HepG2 (cell line): ENCODE measurements around the gene GRM8. TPM values are rescaled to one million over a fixed set of nuclear protein-coding genes. Genes with fewer than 3 reads are reported as not detected.
A peak's percentile ranks its signal among the peaks of the same experiment; 100 is the strongest.

Experiments
- ATAC-seq: fragments of 200-7000 bp; cut with Tn5 transposase; 3 replicates; pipeline ENCODE4 v1.9.1; 2020; ENCODE audit warnings: mild to moderate bottlenecking, moderate library complexity
- BruUV-seq: library from RNA; stranded (reverse); fragments of 400-500 nt; replicated peaks from 2 replicates; lab custom pipeline; 2021; lab: Mats Ljungman, UMichigan
- CTCF ChIA-PET: fragments of 300-600 bp; formaldehyde crosslinking; extraction: SDS; loops from one replicate; lab custom pipeline; 2021; ENCODE audit warnings: low total read pairs, inconsistent platforms, low intra/inter-chr PET ratio; lab: Yijun Ruan, JAX
- POLR2A ChIA-PET: fragments of 350-600 bp; sonication (Branson Sonifier 250); formaldehyde crosslinking; loops from one replicate; lab custom pipeline; 2020; ENCODE audit warnings: antibody characterized with exemption, inconsistent platforms; lab: Yijun Ruan, JAX
- DNase-seq: peaks from one replicate; pipeline ENCODE4 v3.0.0-alpha.2; 2015; ENCODE audit warnings: low spot score
- FAIRE-seq: peaks from 3 replicates; lab custom pipeline; 2011; peaks lifted over from hg19 to GRCh38; lab: Jason Lieb, UNC
- H2AFZ ChIP-seq: one replicate; pipeline ENCODE4 v1.6.1; 2011; ENCODE audit warnings: low read length, inconsistent platforms
- H3K27ac ChIP-seq: fragments of 300-600 bp; 3 replicates; pipeline ENCODE4 v1.8.0; 2011; ENCODE audit warnings: mixed run types, mild to moderate bottlenecking, mixed read lengths, low read length, inconsistent platforms; ENCODE audit not compliant: insufficient read depth; ENCODE audit errors: extremely low read length
- H3K27me3 ChIP-seq, 2 experiments: fragments of 200-600 bp in 1 of 2; 2 replicates in 1 of 2; 3 replicates in 1 of 2; pipeline versions ENCODE4 v1.6.0 to v1.8.0; 2011; ENCODE audit warnings: low read length in 2 of 2, mild to moderate bottlenecking in 2 of 2, moderate library complexity in 2 of 2, inconsistent platforms in 1 of 2; ENCODE audit not compliant: insufficient read depth in 2 of 2, control insufficient read depth in 1 of 2
- H3K36me3 ChIP-seq, 2 experiments: fragments of 200-600 bp in 1 of 2; replicated peaks in 1 of 2; 2 replicates in 1 of 2; 3 replicates in 1 of 2; pipeline versions ENCODE4 v1.5.1 to v1.8.0; 2011; ENCODE audit warnings: low read length in 2 of 2, inconsistent platforms in 1 of 2; ENCODE audit not compliant: insufficient read depth in 2 of 2, control insufficient read depth in 1 of 2
- H3K4me1 ChIP-seq: 2 replicates; pipeline ENCODE4 v1.5.1; 2012; ENCODE audit warnings: low read length, inconsistent platforms; ENCODE audit not compliant: insufficient read depth
- H3K4me2 ChIP-seq: 2 replicates; pipeline ENCODE4 v1.6.0; 2011; ENCODE audit warnings: low read depth, low read length, inconsistent platforms
- H3K4me3 ChIP-seq, 3 experiments: fragments of 200-600 bp in 1 of 3; sonication (generic), shearing (Covaris generic) in 1 of 3; replicated peaks in 1 of 3; 2 replicates each; pipeline ENCODE4 v1.5.1; 2011 to 2016; ENCODE audit warnings: low read length in 3 of 3, inconsistent platforms in 2 of 3, low read depth in 2 of 3, mild to moderate bottlenecking in 2 of 3, control low read depth in 1 of 3, mixed read lengths in 1 of 3; ENCODE audit not compliant: insufficient read depth in 1 of 3
- H3K79me2 ChIP-seq: one replicate; pipeline ENCODE4 v1.6.1; 2011; ENCODE audit warnings: low read length, inconsistent platforms; ENCODE audit not compliant: insufficient read depth
- H3K9ac ChIP-seq: 2 replicates; pipeline ENCODE4 v1.6.0; 2011; ENCODE audit warnings: mild to moderate bottlenecking, low read depth, low read length, inconsistent platforms; ENCODE audit not compliant: insufficient read depth
- H3K9me3 ChIP-seq: 2 replicates; pipeline ENCODE4 v1.5.1; 2012; ENCODE audit warnings: mild to moderate bottlenecking, low read length
- H4K20me1 ChIP-seq: 2 replicates; pipeline ENCODE4 v1.6.0; 2011; ENCODE audit warnings: inconsistent platforms, mild to moderate bottlenecking, low read length, moderate library complexity; ENCODE audit not compliant: insufficient read depth
- CSRNP2 ChIP-seq: sonication (generic); formaldehyde crosslinking; conservative IDR thresholded peaks from 2 replicates; pipeline ENCODE4 v1.8.0; 2022; ENCODE audit warnings: low read depth, missing genetic modification reagents
- IRF1 ChIP-seq: sonication (generic); formaldehyde crosslinking; IDR thresholded peaks from 2 replicates; pipeline ENCODE4 v1.4.0; 2020; ENCODE audit warnings: low read depth, mild to moderate bottlenecking, missing genetic modification reagents
- MNT ChIP-seq: fragments of 450-650 bp; IDR thresholded peaks from 2 replicates; pipeline ENCODE4 v1.6.1; 2016
- RNF219 ChIP-seq: sonication (generic); formaldehyde crosslinking; IDR thresholded peaks from 2 replicates; pipeline ENCODE4 v1.5.0; 2020; ENCODE audit warnings: mild to moderate bottlenecking, missing genetic modification reagents
- SMAD1 ChIP-seq: sonication (generic); formaldehyde crosslinking; IDR thresholded peaks from 2 replicates; pipeline ENCODE4 v1.4.0; 2020; ENCODE audit warnings: missing genetic modification reagents, low read depth, mild to moderate bottlenecking, borderline replicate concordance
- SP1 ChIP-seq, 2 experiments: fragments of 450-650 bp in 1 of 2; sonication (generic) in 1 of 2; formaldehyde crosslinking in 1 of 2; IDR thresholded peaks; 2 replicates each; pipeline versions ENCODE4 v1.4.0 to v1.6.1; 2016 to 2020; ENCODE audit warnings: missing genetic modification reagents in 1 of 2
- ZBTB34 ChIP-seq: sonication (generic); formaldehyde crosslinking; IDR thresholded peaks from 2 replicates; pipeline ENCODE4 v1.8.0; 2022; ENCODE audit warnings: mild to moderate bottlenecking, missing genetic modification reagents
- ZMYM3 ChIP-seq: sonication (generic); formaldehyde crosslinking; IDR thresholded peaks from 2 replicates; pipeline ENCODE4 v1.5.1; 2020; ENCODE audit warnings: mild to moderate bottlenecking, missing genetic modification reagents
- ZNF678 ChIP-seq: sonication (generic); formaldehyde crosslinking; IDR thresholded peaks from 2 replicates; pipeline ENCODE4 v1.4.0; 2020; ENCODE audit warnings: mild to moderate bottlenecking, missing genetic modification reagents
- ZSCAN30 ChIP-seq: sonication (generic); formaldehyde crosslinking; IDR thresholded peaks from 2 replicates; pipeline ENCODE4 v1.5.0; 2020; ENCODE audit warnings: mild to moderate bottlenecking, missing genetic modification reagents
- WGBS: methylation state at CpG from one replicate; pipeline ENCODE4 v1.1.6; 2017; ENCODE audit warnings: low lambda C conversion rate; 5-methylcytosine and 5-hydroxymethylcytosine counted together
- in situ Hi-C: cut with HindIII; loops from 2 replicates; pipeline ENCODE4 v1.10.0; 2017; ENCODE audit warnings: low pct_unique_long_range_greater_than_20kb; ENCODE audit not compliant: extremely low pct_ligation_motif_present
- intact Hi-C: fragments of 100-400 bp; cut with micrococcal nuclease; formaldehyde crosslinking; loops from one replicate; pipeline ENCODE4 v1.10.0; 2022; ENCODE audit not compliant: unreplicated experiment
- polyA plus RNA-seq, 8 experiments: library from polyadenylated mRNA; depleted of rRNA in 3 of 8; stranded (reverse) in 7 of 8; unstranded in 1 of 8; fragments of >200 nt; fragmentation: Illumina TruSeq in 4 of 8; extraction: Trizol in 4 of 8; gene quantifications; 2 replicates each; pipeline versions ENCODE4 v1.2.1 to v1.2.3, GENCODE V29; 2011 to 2016; ENCODE audit warnings: low read depth in 4 of 8, missing spikeins in 1 of 8, mixed read lengths in 1 of 8; ENCODE audit not compliant: insufficient read depth in 1 of 8
- total RNA-seq, 5 experiments: library from RNA; depleted of rRNA; stranded (reverse); fragments of >200 nt; fragmentation: Illumina TruSeq; extraction: Trizol; gene quantifications; 2 replicates each; pipeline ENCODE4 v1.2.3, GENCODE V29; 2016; ENCODE audit warnings: low read depth in 1 of 5

Gene GRM8
- total and polyA plus RNA-seq, 2 of the 13 experiments (the other 11 are each of a cell fraction or from before 2014, with no cell fraction given), result not detected

GRCh38 chr7:127264219-127264618 lies 11.5 kb upstream of the GRM8 start:
- POLR2A ChIA-PET, result no interaction called here
- Histone ChIP-seq H3K9ac (no peak overlapping the region), H3K79me2 (no peaks in the 10 kb centered on the region), H3K27me3 (no peaks in the 10 kb centered on the region), H3K36me3 (no peaks in the 10 kb centered on the region), H3K4me2 (no peak overlapping the region), H3K4me1 (no peaks in the 10 kb centered on the region), H2AFZ (no peak overlapping the region)
- CTCF ChIA-PET, result no interaction called here
- no peak for FAIRE-seq
- no peak for DNase-seq
- BruUV-seq, result no TSS peak
- ATAC-seq, result no peak
- in situ Hi-C loops (no loop called here), intact Hi-C loops (no loop called here)
- WGBS, result 2% methylated on average over 3 of the region's 3 CpGs
- TF ChIP-seq ZBTB34 (CRISPR knock-in tag) (no peak), MNT (0 out of 2 replicates have a peak, but pooled peaks have one; percentile 9)
- TF ChIP-seq, all 625 proteins: peak for 1
- Histone ChIP-seq H3K4me3 (no peak overlapping the region), H3K27ac (no peak overlapping the region), H3K9me3 (no peaks in the 10 kb centered on the region), H4K20me1 (no peaks in the 10 kb centered on the region)

GRCh38 chr7:127258111-127258510 lies 5.4 kb upstream of the GRM8 start:
- intact Hi-C loops (no loop called here), in situ Hi-C loops (loop anchor here (10.0 kb wide), 1 partner anchor 153 kb away; no protein-coding TSS in a partner anchor)
- no TSS peak for BruUV-seq
- Histone ChIP-seq H3K9ac (no peak overlapping the region), H4K20me1 (no peaks in the 10 kb centered on the region), H2AFZ (no peak overlapping the region), H3K27ac (no peak overlapping the region), H3K27me3 (peaks cover 4 to 26% of the 10 kb centered on the region in 2 experiments; a peak in 4 of 5 replicates), H3K4me2 (no peak overlapping the region), H3K4me1 (no peaks in the 10 kb centered on the region), H3K9me3 (no peaks in the 10 kb centered on the region), H3K79me2 (no peaks in the 10 kb centered on the region), H3K4me3 (no peak overlapping the region), H3K36me3 (no peaks in the 10 kb centered on the region)
- FAIRE-seq (no peak), DNase-seq (no peak), ATAC-seq (no peak)
- CTCF ChIA-PET, result no interaction called here
- WGBS, result 35% methylated on average over 6 of the region's 6 CpGs
- POLR2A ChIA-PET, result no interaction called here
- no peak for TF ChIP-seq ZNF678
- no peak for TF ChIP-seq SMAD1 (CRISPR knock-in tag)
- no peak for TF ChIP-seq IRF1 (CRISPR knock-in tag)
- TF ChIP-seq SP1 (IDR thresholded peaks at IDR 0.05), result no peak
- no peak for TF ChIP-seq SP1 (CRISPR knock-in tag; IDR thresholded peaks at IDR 0.05)
- no peak for TF ChIP-seq ZSCAN30 (CRISPR knock-in tag)
- TF ChIP-seq ZMYM3 (CRISPR knock-in tag), result no peak
- TF ChIP-seq RNF219 (CRISPR knock-in tag), result no peak
- TF ChIP-seq CSRNP2 (CRISPR knock-in tag), result no peak
